Mammary epithelial cell (primary cell): ENCODE data around the gene IGSF11.

ENCODE experiments used
- EZH2 ChIP-seq: IDR thresholded peaks from 2 replicates; pipeline ENCODE4 v1.6.1; 2012; ENCODE audit warnings: low read length, inconsistent platforms, borderline replicate concordance
- TF ChIP-seq, protein P1 (sequence below), 2 donors: IDR thresholded peaks in 1 of 2; conservative IDR thresholded peaks in 1 of 2; 2 replicates each; pipeline ENCODE4 v1.5.1; 2011 to 2012; ENCODE audit warnings: inconsistent platforms in 2 of 2, low read length in 2 of 2, mild to moderate bottlenecking in 2 of 2, control low read depth in 1 of 2, low read depth in 1 of 2; ENCODE audit not compliant: insufficient read depth in 1 of 2; ENCODE audit errors: extremely low read depth in 1 of 2

DNA sequence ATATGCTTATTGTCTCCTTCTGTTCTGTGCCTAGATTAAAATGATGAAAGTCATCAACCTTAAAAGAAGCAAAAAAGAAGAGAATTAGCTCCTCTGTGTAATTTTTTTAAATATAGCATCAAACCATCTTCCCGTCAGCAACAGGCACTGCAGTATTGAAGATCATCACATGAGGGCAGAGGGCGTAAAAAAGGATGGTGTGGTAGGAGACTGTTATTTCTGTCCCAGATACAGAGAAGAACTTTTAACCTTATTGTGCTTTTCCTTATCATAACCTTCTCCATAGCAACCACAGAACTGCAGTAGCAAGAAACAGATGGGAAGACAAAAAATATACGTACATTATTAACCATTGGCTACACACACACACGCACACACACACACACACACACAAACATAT, 88.8 kb downstream of the IGSF11 start:
- TF ChIP-seq, protein P1, sequence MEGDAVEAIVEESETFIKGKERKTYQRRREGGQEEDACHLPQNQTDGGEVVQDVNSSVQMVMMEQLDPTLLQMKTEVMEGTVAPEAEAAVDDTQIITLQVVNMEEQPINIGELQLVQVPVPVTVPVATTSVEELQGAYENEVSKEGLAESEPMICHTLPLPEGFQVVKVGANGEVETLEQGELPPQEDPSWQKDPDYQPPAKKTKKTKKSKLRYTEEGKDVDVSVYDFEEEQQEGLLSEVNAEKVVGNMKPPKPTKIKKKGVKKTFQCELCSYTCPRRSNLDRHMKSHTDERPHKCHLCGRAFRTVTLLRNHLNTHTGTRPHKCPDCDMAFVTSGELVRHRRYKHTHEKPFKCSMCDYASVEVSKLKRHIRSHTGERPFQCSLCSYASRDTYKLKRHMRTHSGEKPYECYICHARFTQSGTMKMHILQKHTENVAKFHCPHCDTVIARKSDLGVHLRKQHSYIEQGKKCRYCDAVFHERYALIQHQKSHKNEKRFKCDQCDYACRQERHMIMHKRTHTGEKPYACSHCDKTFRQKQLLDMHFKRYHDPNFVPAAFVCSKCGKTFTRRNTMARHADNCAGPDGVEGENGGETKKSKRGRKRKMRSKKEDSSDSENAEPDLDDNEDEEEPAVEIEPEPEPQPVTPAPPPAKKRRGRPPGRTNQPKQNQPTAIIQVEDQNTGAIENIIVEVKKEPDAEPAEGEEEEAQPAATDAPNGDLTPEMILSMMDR (conservative IDR thresholded peaks at IDR 0.05 in 1 of 2, IDR thresholded peaks at IDR 0.05 in 1 of 2; ENCODE audit: extremely low read depth in 1 of 2, insufficient read depth in 1 of 2, low read depth in 1 of 2, low read length in 2 of 2): no peak
- TF ChIP-seq EZH2: no peak
